HuH-7.5 (cell line): ENCODE results near the gene PARP14.
"Not testable (repeated sequence)": the region's sequence is repeated elsewhere in the genome, so short reads cannot be mapped to it uniquely, and the experiment has no call there.

Experiments
- DNase-seq: peaks from one replicate; pipeline ENCODE4 v3.0.0; 2011; ENCODE audit warnings: low spot score

The PARP14 gene

DNA sequence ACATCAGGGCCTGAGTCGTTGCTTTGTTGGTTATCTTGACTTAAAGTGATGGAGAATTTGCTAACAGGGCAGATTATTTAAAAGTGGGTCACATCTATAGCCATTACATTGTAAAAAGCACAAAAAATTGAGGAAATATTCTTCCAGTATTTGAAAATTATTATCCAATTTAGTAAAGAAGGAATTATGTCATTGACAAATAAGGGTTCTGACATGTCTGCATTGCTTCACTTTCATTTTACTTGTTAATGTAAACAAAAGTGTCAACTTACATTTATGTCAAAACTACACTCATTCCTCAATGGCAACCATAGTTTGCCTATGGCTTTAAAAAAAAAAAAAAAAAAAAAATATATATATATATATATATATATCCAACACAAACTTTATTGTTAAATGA, 3.4 kb upstream of the PARP14 start:
- no peak for DNase-seq

DNA sequence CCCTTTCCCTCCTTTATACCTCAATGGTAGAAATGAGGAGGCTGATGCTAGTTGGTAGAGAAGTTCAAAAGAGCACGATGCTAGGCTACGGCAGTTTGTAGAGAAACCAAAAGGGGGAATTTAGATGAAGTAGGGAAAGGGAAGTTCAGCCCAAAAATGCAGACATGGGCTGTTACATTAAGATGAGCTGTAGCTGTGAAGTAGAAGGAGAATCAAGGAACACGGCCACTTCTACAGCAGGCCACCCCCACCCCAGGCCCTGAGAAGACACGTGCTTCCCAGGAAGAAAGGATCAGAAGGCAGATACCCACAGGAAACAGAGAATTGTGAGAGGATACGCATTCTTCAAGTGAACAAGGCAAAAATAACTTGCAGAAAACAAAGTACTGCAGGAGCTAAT, 2.1 kb upstream of the PARP14 start:
- no peak for DNase-seq

DNA sequence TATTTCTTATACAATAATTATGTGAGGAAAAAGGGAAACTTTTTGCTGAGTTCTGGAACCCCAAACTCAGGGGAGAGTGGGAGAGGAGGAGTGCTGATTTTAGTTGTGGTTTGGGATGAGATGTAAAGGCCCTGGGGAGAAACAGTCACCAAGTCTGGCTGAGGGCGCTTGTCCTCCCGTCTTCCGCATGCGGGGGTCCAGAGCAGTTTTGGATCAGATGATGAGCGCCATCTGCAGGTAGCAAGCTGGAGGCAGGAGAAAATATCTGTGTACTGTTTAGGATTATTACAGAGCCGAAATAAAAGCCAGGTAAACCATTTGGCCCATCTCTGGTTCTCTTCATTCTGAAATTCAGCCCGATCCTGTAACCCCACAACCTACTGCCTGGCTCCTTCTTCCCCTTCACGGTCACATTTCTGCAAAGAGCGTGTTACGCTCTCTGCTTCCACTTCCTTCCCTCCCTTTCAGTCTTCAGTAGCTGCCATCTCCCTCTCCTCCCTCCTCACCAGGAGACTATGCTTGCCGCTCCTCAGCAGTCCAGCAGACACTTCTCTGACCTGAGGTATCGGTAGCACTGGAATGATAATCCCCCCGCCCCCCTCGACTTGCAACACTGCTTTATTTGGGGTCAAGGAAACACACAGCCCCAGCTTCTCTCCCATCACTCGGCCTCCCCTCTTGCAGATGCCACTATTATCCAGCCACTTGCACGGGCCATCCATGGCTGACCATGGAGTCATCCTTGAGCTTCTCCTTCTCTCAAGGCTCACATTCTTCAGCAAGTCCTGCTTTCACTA, 1.4 kb upstream of the PARP14 start:
- DNase-seq, result peak; percentile 52

DNA sequence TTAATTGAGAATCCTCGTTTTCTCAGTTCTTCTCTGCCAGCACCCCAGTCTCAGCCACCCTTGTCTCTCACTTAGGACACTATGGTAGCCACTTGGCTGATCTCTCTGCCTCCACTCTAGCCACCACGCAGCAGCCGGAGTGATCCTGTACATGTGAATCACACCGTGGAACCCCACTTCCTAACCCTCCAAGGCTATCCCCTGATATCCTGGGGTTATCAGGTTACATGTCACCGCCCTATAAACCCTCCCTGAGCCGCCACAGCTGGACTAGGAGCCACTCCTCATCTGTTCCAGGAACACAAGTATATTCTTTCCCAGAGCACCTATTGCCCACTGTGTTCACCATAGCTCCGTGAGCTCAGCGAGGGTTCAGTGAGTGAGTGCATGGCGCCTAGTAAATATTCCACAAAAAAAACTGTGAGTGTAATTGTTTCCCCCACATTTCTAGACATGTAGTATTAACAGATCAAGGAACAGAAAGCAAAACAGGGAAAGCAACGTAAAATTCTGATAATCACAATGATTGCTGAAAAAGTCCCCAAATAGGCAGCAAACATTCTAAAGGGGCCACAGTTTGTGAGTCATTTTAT, 661 bp upstream of the PARP14 start:
- DNase-seq, result peak; percentile 32

DNA sequence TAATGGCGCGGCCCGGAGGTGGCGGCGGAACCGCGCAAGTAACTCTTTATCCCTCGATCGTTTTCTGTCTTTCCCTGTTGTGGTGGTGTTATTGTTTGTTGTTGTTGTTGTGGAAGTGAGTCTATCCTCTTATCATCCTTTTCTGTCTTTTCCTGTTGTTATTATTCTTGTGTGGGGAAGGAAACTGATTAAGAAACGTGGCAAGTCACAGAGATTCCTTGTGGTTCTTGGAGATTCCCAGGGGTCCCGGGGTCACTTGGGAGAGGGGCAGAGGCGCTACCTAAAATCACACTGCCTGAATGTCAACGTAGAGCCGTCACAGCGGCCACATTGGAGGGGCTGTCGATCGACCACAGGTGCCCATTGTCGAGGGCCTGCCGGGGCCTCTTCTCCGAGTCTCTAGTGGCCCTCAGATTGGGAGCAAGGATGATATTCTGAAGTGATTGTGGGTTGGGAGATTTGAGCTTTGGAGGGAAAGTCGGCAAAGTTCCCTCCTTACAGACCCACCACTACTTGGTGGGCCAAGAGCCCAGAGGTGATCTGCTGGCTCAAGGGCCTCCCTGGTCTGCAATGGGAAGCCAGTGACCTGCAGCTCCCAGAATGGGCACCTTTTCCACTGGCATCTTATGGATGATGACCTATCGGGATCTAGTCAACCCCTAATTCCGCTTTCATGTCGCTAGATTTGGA, 790 bp downstream of the PARP14 start:
- DNase-seq, result no peak

DNA sequence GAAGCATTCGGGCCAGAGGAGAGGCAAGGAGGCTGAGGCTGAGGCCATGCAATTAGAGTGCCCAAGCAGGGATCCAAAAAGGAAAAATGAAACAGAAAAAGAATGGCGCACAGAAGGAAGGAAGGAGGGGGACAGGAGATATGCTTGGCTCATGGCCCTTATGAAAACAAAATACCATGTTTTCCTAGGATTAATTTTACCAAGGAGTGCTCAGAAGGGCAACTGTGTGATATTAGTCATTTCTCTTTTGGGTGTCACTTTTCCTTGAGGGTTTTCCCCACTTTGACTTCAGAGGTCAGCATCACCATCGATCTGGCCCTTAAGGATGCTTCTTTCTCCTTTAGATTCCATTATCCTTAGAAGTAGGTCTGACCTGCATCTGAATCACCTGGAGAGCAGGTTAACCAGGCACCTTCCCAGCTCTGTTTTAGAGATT, 1.4 kb downstream of the PARP14 start:
- no peak for DNase-seq

DNA sequence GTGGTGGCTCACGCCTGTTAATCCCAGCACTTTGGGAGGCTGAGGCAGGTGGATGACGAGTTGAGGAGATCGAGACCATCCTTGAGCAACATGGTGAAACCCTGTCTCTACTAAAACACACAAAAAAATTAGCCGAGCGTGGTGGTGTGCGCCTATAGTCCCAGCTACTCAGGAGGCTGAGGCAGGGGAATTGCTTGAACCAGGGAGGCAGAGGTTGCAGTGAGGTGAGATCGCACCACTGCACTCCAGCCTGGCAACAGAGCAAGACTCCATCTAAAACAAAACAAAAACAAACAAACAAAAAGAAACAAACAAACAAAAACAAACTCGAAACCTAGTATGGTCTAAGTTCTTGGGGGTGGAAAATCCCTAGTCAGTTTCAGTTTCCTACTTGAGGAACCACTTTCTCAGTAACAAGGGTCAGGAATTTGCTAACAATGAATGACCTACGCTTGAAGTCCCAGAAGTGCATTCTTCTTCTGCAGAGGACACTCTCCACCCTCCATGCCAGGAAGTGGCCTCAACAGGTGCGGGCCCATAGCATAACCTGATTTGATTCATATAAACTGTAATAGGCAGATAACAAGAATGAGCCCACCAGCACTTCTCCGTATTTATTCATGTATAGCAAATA, 2.3 kb downstream of the PARP14 start:
- not testable (repeated sequence) for DNase-seq

DNA sequence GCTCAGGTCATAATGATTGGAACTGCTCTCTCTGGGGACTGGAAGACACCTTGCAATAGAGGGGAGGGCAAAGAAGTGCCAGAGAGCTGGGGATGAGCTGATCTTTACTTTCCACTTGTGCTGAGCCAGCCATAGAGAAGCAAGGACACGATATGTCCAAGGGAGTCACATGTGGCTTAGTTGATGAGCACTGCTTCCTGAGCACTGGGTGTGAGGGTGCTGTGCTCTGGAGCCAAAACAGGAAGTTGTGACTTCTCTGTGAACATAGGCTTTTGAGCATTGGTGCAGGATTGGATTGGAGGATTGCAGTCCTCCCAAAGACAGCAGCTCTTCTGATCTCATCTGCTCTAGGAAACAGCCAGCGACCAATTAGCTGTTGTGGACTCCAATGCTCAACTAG, 6.7 kb downstream of the PARP14 start:
- DNase-seq, result no peak

DNA sequence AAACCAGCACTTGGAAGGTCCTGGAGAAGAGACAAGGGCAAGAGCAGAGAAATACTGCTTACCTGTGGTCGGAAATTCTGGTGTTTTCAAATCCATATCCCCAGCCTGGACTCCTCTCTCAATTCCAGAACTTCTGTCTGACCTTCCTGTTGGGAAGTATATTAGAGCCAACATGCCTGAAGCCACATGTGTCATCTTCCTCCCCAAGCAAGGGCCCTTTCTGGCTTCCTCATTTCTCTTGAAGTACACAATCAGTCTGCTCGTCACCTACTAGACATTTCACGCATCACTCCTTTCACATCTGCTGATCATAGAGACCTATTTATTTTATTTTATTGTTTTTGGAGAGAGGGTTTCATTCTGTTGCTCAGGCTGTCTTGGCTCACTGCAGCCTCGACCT, 8.4 kb downstream of the PARP14 start:
- no peak for DNase-seq

DNA sequence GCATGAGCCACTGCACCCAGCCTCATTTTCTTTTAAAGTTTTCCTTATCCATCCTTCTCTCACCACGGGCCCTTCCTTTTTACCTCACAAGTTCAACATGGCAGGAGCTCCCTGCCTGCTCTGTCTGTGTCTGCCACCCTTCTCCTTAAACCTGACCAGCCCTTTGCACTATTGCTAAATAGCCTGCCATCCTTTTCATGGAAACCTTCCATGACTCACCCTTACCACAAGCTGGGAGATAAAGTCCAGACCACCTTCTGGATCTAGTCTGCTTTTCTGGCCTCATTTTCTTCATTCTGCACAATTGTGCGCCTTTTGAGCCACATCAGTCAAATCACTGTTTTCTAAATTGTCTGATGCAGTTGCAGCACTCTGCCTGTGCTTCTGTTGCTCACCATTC, 8.9 kb downstream of the PARP14 start:
- no peak for DNase-seq

DNA sequence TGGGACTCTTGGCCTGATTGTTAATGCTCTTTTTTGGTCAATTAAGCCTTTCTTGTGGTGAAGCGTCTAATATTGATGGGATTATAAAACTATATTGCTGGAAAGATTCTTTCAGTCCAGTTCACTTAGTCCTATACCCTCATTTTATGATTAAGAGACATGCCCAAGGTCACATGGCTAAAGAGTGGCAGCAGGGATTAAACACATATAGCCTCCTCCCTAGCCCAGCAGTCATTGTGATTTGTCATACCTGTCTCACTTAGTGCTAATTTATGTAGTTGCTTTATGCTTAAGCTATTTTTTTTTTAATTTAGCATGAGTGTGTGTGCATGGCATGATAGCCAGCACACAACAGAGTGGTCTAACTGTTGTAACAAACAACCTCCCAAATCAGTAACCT, 9.5 kb downstream of the PARP14 start:
- no peak for DNase-seq

DNA sequence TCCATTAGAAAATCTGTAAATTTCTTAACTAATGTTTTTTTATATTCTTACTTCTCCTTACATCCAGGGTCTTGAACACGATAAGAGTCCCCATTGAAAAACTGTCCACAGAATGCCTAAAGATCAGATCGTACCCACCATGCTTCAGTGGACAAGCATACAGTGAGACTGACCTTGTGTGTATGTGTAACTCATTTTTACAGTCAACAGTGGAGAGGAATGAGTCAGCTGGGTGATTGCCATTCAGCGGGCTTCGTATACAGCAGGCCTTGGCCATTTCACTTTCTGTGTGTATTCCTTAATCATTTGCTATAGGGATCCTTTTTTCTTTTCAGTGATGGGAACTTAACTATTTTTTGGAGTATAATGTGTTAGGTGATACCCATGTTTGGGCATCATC, 10.6 kb downstream of the PARP14 start:
- no peak for DNase-seq

DNA sequence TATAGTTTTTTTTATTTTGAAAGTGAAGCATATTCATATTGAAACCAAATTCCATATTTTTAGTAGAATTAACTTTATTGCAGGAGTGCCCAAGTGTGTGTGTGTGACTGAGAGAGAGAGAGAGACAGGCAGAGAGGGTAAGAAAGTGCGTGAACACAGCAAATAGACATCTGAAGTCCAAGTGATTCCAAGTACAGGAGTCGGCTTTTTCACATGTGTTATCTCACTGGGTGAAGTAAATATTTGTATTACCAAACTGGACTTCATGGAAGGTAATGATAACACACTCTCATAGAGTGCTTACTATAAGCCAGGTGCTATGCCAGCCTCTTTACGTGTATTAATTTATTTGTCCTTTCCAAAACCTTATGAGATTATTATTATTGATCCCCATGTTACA, 12.0 kb downstream of the PARP14 start:
- no peak for DNase-seq

DNA sequence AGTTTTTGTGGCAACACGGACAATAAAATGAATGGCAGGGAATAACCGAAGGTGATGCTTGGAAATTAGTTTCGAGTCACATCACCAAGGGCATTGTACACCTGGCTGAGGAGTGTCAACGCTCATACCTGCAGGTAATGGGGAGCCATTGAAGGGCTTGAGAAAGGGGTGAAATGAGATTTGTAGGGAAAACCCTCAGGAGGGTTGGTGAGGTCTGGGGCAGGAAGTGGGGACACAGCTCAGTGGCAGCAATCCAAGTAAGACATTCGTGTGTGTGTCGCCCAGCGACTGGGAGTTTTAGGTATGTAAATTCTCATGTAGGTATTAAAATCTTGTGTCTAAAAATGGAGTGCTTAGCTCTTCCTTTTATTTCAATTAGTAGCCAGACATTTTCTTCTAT, 14.3 kb downstream of the PARP14 start:
- DNase-seq, result no peak

DNA sequence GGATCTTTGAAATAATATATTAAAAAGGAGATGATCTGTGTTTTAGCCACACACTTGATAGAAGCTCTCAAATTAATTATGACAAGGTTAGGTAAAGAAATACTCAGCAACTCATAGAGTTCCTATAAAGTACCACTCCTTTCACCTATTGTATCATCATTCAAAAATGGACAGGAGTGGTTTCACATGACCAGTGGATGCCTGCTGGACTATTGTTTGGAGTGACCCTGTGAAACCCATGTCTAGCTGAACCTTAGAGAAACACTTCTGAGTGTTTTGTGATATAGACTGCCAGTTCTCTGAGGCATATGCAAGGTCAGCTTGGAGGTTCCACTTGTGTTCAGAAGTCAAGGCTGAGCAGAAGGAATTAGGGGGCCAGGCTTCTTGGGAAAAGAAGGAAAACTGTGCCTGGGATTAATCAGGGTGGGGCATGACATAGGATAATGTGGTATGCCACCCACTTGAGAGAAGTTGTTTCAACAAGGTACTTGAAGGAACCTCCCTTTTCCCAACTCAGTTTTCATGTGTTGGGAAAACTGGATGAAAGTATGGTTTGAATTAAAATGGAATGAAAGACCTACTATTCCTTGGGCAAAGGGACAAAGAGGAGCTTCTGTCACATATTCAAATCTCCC, 15.4 kb downstream of the PARP14 start:
- DNase-seq, result no peak

DNA sequence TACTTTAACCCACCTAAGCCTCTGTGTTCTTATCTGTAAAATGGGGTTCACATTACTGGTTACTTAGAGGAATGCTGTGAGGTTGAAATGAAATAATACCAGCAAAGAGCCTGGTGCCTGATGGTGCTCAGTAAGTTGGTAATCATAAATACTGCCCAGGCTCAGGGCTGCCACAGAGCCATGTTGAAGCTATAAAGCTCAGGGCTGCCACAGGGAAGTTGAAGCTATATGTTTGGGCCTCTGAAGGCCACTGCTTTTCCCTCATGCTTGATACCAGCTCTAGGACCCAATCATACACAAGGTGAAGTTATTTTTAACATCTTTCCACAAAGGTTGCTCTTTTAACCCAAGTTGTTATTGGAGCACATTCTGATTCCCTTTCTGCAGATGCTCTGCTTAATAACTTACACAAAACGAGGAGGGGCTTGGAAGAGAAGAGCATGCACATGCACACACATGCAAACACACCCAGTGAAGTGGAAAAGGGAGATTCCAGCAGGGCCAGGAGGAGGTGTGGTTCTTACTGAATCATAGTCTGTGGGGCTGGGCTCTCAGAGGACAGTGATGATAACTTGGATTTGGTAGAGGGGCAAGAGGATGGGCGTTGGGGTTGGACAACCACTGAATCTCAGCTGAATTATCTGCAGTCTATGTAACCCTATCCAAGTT, 17.4 kb downstream of the PARP14 start:
- DNase-seq, result no peak

DNA sequence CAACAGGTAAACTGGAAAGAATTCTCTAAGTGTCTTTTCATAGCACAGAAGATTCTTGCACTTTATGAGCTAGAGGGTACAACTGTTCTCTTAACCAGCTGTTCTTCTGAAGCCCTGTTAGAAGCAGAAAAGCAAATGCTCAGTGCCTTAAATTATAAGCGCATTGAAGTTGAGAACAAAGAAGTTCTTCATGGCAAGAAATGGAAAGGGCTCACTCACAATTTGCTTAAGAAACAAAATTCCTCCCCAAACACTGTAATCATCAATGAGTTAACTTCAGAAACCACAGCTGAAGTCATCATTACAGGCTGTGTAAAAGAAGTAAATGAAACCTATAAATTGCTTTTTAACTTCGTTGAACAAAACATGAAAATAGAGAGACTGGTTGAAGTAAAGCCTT, 19.6 kb downstream of the PARP14 start:
- no peak for DNase-seq

DNA sequence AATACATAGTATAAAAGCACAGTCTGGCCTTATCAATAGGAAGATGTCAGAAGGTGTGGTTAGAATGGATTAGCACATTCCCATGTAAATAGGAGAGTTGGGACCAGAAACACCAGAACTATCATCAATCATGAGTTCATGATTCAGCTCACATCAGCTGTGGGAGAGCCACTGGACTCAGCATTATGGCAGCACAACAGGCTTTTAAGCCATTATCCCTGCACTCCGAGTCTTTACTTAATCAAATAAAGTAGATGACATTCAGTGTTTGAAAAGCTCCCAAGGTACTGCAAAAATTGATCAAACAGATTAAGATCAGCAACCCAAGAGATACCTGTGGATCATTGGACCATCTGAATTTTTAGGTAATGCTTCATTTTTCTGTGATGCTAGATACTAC, 24.7 kb downstream of the PARP14 start:
- no peak for DNase-seq

DNA sequence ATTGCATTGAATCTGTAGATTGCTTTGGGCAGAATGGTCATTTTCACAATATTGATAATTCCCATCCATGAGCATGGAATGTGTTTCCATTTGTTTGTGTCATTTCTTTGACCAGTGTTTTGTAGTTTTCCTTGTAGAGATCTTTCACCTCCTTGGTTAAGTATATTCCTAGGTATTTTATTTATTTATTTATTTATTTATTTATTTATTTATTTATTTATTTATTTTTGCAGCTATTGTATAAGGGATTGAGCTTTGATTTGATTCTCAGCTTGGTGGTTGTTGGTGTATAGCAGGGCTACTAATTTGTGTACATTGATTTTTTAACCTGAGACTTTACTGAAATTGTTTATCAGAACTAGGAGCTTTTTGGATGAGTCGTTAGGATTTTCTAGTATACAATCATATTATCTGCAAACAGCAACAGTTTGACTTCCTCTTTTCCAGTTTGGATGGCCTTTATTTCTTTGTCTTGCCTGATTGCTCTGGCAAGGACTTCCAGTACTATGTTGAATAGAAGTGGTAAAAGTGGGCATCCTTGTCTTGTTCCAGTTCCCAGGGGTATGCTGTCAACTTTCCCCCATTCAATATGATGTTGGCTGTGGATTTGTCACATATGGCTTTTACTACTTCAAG, 30.1 kb downstream of the PARP14 start:
- not testable (repeated sequence) for DNase-seq

DNA sequence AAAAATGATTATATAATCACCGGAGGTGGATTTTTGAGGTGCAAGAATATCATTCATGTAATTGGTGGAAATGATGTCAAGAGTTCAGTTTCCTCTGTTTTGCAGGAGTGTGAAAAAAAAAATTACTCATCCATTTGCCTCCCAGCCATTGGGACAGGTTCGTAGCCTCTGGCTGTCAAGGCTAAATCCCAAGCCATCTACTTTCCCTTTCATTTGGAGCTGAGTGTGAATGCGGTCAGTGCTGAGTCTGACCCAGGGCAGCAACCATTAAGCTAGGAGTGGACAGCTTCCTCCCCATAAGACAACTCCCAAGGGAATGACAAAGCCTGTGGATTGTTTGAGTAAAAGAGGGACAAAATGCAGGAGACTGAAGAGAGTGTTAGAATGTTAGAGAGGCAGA, 33.6 kb downstream of the PARP14 start:
- DNase-seq, result no peak

DNA sequence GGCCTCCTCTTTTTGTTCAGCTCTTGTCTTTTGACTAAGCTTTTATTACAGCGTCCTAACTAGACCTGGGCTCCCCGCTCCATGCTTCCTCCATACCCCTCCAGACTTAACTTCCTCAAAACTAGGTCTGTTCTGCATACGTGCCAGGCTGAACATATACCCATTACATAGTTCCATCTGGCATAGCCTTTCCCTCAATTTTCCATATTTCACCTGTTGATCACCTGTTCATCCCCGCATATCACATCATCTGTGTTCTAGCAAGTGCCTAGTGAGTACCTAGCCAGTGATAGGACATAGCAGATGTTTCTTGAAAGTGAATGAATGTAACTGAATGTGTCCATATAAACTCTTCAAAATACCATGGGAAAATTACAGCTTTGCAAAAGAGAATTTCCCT, 36.0 kb downstream of the PARP14 start:
- DNase-seq, result no peak
